Left renal cortex interstitium (tissue), 4 donors: ENCODE results near the gene PITHD1. TPM values are rescaled to one million over a fixed set of nuclear protein-coding genes. Genes with fewer than 3 reads are reported as not detected.
"Not testable (repeated sequence)": the region's sequence is repeated elsewhere in the genome, so short reads cannot be mapped to it uniquely, and the experiment has no call there.

Source experiments
- DNase-seq, 4 donors: peaks; one replicate each; pipeline ENCODE4 v3.0.0-alpha.2; 2013; ENCODE audit warnings: low read depth in 4 of 4, low spot score in 2 of 4, missing footprints in 1 of 4
- polyA plus RNA-seq, 4 donors: library from polyadenylated mRNA; unstranded; fragments of 120-200 nt; gene quantifications; one replicate each; pipeline ENCODE4 v1.2.1, GENCODE V29; 2013; ENCODE audit not compliant: insufficient read length in 4 of 4

Gene PITHD1
- polyA plus RNA-seq: 10 to 100 TPM; 55.1 to 65.4 (median 62.6) TPM

GRCh38 chr1:23777979-23778814 is at the start of gene PITHD1:
PITHD1 (plus strand) TSS chr1:23778418; CDS start chr1:23778516, 98 bp downstream.
- DNase-seq: peak in 3 of 4 donors; percentile 79 to 87 (median 80)

DNA sequence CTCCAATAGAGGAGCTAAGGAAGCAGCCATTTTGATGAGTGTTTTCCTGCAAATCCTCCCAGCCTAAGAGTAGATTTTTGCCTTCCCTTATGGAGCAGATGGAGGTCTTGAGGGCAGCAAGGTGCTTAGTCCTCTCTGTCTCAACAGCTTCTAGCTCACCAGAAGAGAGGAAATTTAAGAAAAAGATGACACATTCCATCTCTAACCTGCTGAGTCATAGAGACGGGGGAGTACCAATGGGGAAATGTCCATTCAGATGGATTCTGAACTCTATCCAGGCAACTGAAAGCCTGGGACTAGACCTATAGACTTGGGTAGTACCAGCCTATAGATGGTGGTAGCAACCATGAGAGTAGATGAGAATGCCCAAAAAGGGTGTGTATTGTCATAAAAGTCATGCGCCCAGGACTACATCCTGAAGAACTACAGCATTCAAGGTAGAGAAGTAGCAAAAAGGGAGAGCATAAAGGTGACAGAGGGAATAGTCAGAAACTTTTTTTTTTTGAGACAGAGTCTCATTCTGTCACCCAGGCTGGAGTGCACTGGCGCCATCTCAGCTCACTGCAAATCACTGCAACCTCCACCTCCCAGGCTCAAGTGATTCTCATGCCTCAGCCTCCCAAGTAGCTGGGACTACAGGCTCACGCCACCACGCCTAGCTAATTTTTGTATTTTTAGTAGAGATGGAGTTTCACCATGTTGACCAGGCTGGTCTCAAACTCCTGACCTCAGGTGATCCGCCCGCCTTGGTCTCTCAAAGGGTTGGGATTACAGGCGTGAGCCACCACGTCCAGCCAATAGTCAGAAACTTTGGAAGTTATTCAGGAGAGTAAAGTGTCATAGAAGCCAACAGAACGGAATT is 45.6 kb upstream of the PITHD1 start:
- DNase-seq: no peak

DNA sequence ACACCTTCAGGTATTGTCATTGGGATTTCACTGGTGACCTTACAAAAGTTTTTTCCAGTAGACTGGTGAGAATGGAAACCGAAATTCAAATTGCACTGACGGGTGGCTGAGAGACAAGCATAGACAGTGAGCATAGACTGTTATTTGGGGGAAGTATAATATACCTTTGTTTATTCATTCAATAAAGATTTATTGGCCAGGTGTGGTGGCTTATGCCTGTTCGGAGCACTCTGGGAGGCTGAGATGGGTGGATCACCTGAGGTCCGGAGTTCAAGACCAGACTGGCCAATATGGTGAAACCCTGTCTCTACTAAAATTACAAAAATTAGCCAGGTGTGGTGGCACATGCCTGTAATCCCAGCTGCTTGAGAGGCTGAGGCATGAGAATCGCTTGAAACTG is 44.9 kb upstream of the PITHD1 start:
- not testable (repeated sequence) for DNase-seq

GRCh38 chr1:23736437-23737134 is 41.6 kb upstream of the PITHD1 start:
- DNase-seq: no peak

DNA sequence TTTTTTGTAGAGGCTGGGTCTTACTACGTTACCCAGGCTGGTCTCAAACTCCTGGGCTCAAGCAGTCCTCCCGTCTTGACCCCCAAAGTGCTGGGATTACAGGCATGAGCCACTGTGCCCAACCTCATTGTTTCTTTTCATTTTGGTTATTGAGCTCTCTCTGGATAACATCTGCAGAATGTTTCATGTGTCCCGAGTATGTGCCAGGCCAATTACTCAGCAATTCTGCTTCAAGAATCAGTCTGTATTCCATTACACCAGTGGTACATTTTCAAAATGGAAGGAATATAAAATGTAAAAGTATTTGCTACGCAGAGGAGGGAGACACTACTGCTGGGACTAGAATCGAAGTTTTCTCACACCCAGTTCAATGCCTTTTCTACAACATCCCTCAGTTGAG is 36.6 kb upstream of the PITHD1 start:
- DNase-seq: no peak

- DNase-seq: peak in 1 of 4 donors; percentile 11
These were observed 35.4 kb upstream of the PITHD1 start for GRCh38 chr1:23742670-23743286.

DNA sequence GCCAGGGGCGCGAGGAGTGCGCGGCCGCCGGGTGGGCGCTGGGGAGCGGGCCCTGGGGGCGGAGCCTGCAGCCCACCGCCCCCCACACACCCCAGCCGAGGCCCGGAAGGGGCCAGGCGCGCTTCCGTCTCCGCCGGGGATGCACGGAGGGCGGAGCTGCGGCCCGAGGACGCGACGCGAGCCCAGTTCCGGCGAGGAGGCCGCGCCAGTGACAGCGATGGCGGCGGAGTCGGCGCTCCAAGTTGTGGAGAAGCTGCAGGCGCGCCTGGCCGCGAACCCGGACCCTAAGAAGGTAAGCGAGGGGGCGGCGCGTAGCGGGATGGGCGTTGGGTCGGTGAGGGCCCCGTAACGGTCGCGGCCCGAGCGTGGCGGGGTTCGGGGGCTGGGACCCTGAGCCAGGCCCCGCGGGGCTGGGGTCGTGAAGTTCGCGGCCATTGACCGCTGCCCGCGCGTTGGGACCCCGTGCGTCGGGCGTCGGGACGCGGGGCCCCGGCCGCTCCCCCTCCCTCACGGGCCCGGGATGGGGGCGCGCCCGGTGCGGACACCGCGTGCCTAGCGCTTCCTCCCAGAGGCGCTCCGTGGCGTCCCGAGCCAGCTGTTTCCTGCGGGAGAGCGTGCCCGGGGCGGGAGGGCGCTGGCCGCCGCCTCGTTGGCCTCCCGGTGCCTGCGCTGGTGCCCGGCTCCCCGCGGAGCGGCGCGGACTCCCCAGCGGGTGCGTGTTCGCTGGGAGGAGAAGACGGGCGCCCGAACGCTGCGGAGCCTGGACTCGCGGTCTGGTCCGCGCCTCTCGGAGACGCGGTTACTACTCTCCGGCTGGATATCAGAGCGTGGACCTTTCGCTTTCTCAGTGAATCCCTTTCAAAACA is 34.7 kb upstream of the PITHD1 start, which contains the start of gene ELOA:
Gene ELOA, plus strand, starts transcription at position 185 of the 866 bp plus-strand sequence. Its CDS starts 33 bp downstream, at position 218.
- DNase-seq: peak in 3 of 4 donors; percentile 55 to 66 (median 62)

GRCh38 chr1:23745515-23745914 is 32.7 kb upstream of the PITHD1 start:
- DNase-seq: no peak

GRCh38 chr1:23748016-23748415 is 30.2 kb upstream of the PITHD1 start:
- DNase-seq: no peak

- DNase-seq: peak in 1 of 4 donors; percentile 13
These were observed 27.0 kb upstream of the PITHD1 start for GRCh38 chr1:23751050-23751814.

DNA sequence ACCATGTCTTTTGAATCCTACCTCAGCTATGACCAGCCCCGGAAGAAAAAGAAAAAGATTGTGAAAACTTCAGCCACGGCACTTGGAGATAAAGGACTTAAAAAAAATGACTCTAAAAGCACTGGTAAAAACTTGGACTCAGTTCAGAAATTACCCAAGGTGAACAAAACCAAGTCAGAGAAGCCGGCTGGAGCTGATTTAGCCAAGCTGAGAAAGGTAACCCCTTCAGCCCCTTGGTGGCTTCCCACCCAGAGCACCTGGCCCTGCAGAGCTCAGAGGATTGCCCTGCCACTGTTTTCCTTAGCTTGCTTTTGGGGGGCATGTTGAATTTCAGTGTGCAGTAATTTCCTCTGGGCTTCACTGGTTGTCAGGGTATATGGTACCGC is 26.4 kb upstream of the PITHD1 start:
- DNase-seq: no peak

- DNase-seq: no peak
These were observed 25.3 kb upstream of the PITHD1 start for GRCh38 chr1:23752909-23753308.

DNA sequence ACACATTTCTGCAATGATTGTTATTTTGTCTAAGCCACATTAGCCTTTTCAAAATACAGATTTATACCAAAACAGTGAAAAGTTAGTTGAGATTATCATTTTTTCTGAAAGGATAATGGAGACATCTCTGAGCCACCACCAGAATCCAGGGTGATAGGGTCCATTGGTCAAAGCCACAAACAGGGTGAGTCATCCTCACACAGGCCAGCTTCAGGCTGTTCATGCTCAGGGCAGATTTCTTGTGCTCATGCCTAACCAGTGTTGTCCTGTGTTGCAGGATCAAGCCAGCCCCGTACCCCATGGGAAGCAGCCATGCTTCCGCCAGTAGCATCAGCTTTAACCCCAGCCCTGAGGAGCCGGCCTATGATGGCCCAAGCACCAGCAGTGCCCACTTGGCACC is 21.5 kb upstream of the PITHD1 start:
- no peak for DNase-seq

DNA sequence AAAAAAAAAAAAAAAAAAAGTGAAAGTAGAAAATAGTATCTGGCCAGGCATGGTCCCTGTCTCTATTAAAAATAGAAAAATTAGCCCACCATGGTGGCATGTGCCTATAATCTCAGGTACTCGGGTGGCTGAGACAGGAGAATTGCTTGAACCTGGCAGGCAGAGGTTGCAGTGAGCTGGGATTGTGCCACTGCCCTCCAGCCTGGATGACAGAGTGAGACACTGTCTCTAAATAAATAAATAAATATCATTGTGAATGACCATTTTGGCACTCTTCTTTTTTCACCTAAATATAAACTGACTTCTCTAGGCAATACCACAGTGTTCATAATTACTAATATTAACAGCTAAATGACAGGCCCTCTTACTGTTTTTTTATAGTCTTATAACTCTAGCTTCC is 20.4 kb upstream of the PITHD1 start:
- no peak for DNase-seq

- DNase-seq: peak in 1 of 4 donors; percentile 20
These were observed 18.9 kb upstream of the PITHD1 start for GRCh38 chr1:23759277-23759676.

DNA sequence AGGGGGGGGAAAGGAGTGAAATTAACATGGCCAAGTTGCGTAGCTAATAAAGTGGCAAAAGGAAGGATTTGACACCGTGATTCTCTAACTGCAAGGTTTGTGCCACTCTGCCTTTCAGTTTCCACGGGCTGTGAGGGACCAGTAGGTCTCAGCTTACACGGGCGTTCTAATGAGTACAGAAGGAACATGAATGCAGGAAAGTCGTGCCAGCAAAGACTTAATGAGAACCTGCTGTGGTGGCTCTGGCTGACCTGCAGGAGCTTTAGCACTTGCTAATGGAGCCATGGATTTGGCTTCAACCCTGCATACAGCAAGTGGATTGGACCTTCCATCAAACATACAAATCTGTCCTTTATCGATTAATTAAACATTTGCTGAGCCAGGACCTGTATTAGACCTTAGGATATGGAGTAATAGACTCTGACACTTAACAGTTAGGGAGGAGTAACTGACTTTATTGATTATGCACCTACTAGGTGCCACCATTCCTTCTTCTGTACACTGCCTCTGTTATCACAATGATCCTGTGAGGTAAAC is 15.1 kb upstream of the PITHD1 start:
- no peak for DNase-seq

DNA sequence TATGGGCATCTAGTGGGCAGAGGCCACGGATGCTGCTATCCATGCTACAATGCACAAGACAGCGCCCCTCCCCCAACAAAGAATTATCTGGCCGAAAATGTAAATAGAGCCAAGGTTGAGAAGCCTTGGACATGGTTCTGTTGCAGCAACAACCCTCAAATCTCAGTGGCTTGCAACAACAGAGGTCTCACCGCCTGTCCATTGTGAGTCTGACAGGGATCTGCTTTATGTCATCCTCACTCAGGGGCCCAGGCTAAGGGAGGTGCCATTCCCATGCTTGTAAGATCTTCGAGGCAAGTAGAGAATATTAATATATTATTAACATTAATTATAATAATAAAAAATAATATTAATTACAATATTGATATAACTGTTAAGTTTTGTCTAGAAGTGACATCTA is 9.5 kb upstream of the PITHD1 start:
- no peak for DNase-seq
